PC-3 (cell line): Measurements from ENCODE around the gene ZDHHC24. TPM values are rescaled to one million over a fixed set of nuclear protein-coding genes. Genes with fewer than 3 reads are reported as not detected.

Source experiments
- ATAC-seq: fragments of 200-7000 bp; cut with Tn5 transposase; 2 replicates; pipeline ENCODE4 v1.9.1; 2020; ENCODE audit warnings: mild to moderate bottlenecking, moderate library complexity
- BruUV-seq: library from RNA; stranded (reverse); fragments of 400-500 nt; replicated peaks from 2 replicates; lab custom pipeline; 2021; lab: Mats Ljungman, UMichigan
- CTCF ChIA-PET: fragments of 300-600 bp; sonication (Branson Sonifier 250); formaldehyde crosslinking; loops from one replicate; lab custom pipeline; 2022; ENCODE audit warnings: antibody characterized with exemption; lab: Charles Lee
- POLR2A ChIA-PET: fragments of 300-600 bp; sonication (Branson Sonifier 250); formaldehyde crosslinking; loops from one replicate; lab custom pipeline; 2022; ENCODE audit warnings: antibody characterized with exemption; ENCODE audit not compliant: unreplicated experiment; lab: Charles Lee
- DNase-seq: peaks from one replicate; pipeline ENCODE4 v3.0.0-alpha.2; 2015
- H2AFZ ChIP-seq: fragments of 300-600 bp; sonication (generic); 2 replicates; pipeline ENCODE4 v1.6.0; 2016; ENCODE audit warnings: antibody characterized with exemption, low read length
- H3F3A ChIP-seq: fragments of 300-600 bp; sonication (generic); one replicate; pipeline ENCODE4 v1.6.0; 2017; ENCODE audit warnings: antibody characterized with exemption, low read length, control low read depth, mild to moderate bottlenecking; ENCODE audit not compliant: unreplicated experiment
- H3K27ac ChIP-seq: fragments of 300-600 bp; sonication (generic); 2 replicates; pipeline ENCODE4 v1.5.1; 2016; ENCODE audit warnings: mild to moderate bottlenecking, low read length
- H3K27me3 ChIP-seq: fragments of 300-600 bp; sonication (generic); 2 replicates; pipeline ENCODE4 v1.6.1; 2016; ENCODE audit warnings: low read length, mixed read lengths
- H3K36me3 ChIP-seq: fragments of 300-600 bp; sonication (generic); 2 replicates; pipeline ENCODE4 v1.6.1; 2016; ENCODE audit warnings: low read depth, mixed run types, low read length, mixed read lengths
- H3K4me1 ChIP-seq: fragments of 300-600 bp; sonication (generic); 2 replicates; pipeline ENCODE4 v1.5.1; 2016; ENCODE audit warnings: low read length; ENCODE audit not compliant: insufficient read depth
- H3K4me2 ChIP-seq: fragments of 300-600 bp; sonication (generic); 2 replicates; pipeline ENCODE4 v1.6.0; 2016; ENCODE audit warnings: low read length
- H3K4me3 ChIP-seq: fragments of 300-600 bp; sonication (generic); 2 replicates; pipeline ENCODE4 v1.5.1; 2016; ENCODE audit warnings: mild to moderate bottlenecking, low read length, mixed read lengths
- H3K79me2 ChIP-seq: fragments of 300-600 bp; sonication (generic); 2 replicates; pipeline ENCODE4 v1.6.1; 2017; ENCODE audit warnings: low read length, mixed read lengths
- H3K9ac ChIP-seq: fragments of 300-600 bp; sonication (generic); 2 replicates; pipeline ENCODE4 v1.6.0; 2016; ENCODE audit warnings: mild to moderate bottlenecking, low read length
- H3K9me2 ChIP-seq: fragments of 300-600 bp; sonication (generic); replicated peaks from 2 replicates; pipeline ENCODE4 v1.6.1; 2016; ENCODE audit warnings: mixed run types, low read length, mixed read lengths
- H3K9me3 ChIP-seq: fragments of 300-600 bp; sonication (generic); 2 replicates; pipeline ENCODE4 v1.6.1; 2016; ENCODE audit warnings: low read length, mixed read lengths
- H4K20me1 ChIP-seq: fragments of 300-600 bp; sonication (generic); 2 replicates; pipeline ENCODE4 v1.6.1; 2016; ENCODE audit warnings: low read length, mixed read lengths
- CTCF ChIP-seq: fragments of 300-600 bp; sonication (generic); conservative IDR thresholded peaks from 2 replicates; pipeline ENCODE4 v1.5.1; 2017; ENCODE audit warnings: antibody characterized with exemption, low read depth, mild to moderate bottlenecking, low read length
- EZH2 ChIP-seq: fragments of 300-600 bp; sonication (generic); IDR thresholded peaks from one replicate; pipeline ENCODE4 v1.6.1; 2017; ENCODE audit warnings: antibody characterized with exemption, mild to moderate bottlenecking, low read length; ENCODE audit not compliant: unreplicated experiment
- EZH2phosphoT487 ChIP-seq: fragments of 300-600 bp; sonication (generic); IDR thresholded peaks from 2 replicates; pipeline ENCODE4 v1.6.1; 2018; ENCODE audit warnings: mild to moderate bottlenecking, antibody characterized with exemption, low read length, borderline replicate concordance
- intact Hi-C: fragments of 100-400 bp; cut with micrococcal nuclease; formaldehyde crosslinking; loops from 2 replicates; pipeline ENCODE4 v1.9.0; 2023
- total RNA-seq: library from RNA; depleted of rRNA; stranded (reverse); fragments of >200 nt; gene quantifications from 2 replicates; pipeline ENCODE4 v1.2.3, GENCODE V29; 2014

ZDHHC24 gene
- total RNA-seq, 1 experiment from 2014 or later = 15.1 TPM

- Histone ChIP-seq H3K79me2 (0 out of 2 replicates have a peak, but pooled peaks cover 4% of the 10 kb centered on the region), H3K4me3 (no peak overlapping the region), H3K9me2 (no peaks in the 10 kb centered on the region), H3K4me1 (peaks cover 12% of the 10 kb centered on the region), H3K9me3 (no peaks in the 10 kb centered on the region), H3F3A (no peaks in the 10 kb centered on the region), H2AFZ (no peak overlapping the region), H3K27me3 (no peaks in the 10 kb centered on the region), H3K36me3 (no peaks in the 10 kb centered on the region), H3K9ac (no peak overlapping the region), H4K20me1 (no peaks in the 10 kb centered on the region), H3K27ac (no peak overlapping the region), H3K4me2 (no peak overlapping the region)
- intact Hi-C loops = loop anchor here (2.0 kb wide), 1 partner anchor 69 kb away; the partner anchor contains the start of gene RBM14
- POLR2A ChIA-PET = no interaction called here
- no TSS peak for BruUV-seq
- CTCF ChIA-PET = no interaction called here
- no peak for ATAC-seq
- no peak for DNase-seq
- TF ChIP-seq CTCF (no peak), EZH2phosphoT487 (no peak), EZH2 (no peak)
These were observed 1.8 kb upstream of the ZDHHC24 start for GRCh38 chr11:66547662-66548009.

- Histone ChIP-seq H3K4me3 (no peak overlapping the region; the same call in 1 of the 2 replicates), H3K36me3 (no peaks in the 10 kb centered on the region), H3K27ac (no peak overlapping the region), H3K27me3 (no peaks in the 10 kb centered on the region), H3K9me3 (no peaks in the 10 kb centered on the region), H3K4me1 (peaks cover 17% of the 10 kb centered on the region), H4K20me1 (no peaks in the 10 kb centered on the region), H3K4me2 (peak overlapping the region; percentile 88), H2AFZ (peak overlapping the region; percentile 96; the same call in 1 of the 2 replicates), H3K9me2 (no peaks in the 10 kb centered on the region), H3K9ac (no peak overlapping the region), H3F3A (no peaks in the 10 kb centered on the region), H3K79me2 (0 out of 2 replicates have a peak, but pooled peaks cover 4% of the 10 kb centered on the region)
- no peak for ATAC-seq
- TF ChIP-seq EZH2 (no peak), EZH2phosphoT487 (no peak), CTCF (no peak)
- BruUV-seq = no TSS peak
- ChIA-PET POLR2A (no interaction called here), CTCF (no interaction called here)
- DNase-seq = no peak
- intact Hi-C loops = loop anchor here (1.0 to 2.0 kb wide), 2 partner anchors 45 to 70 kb away; partner anchors contain the start of gene RBM14
These were observed 1.3 kb upstream of the ZDHHC24 start for GRCh38 chr11:66546966-66547661.
